ENCODE data around the gene ANKRD23. TPM values are rescaled to one million over a fixed set of nuclear protein-coding genes. Genes with fewer than 3 reads are reported as not detected.

The ANKRD23 gene
- total RNA-seq, 3 donors from 2014 or later = 3.2 to 5.1 (median 4.9) TPM

DNA sequence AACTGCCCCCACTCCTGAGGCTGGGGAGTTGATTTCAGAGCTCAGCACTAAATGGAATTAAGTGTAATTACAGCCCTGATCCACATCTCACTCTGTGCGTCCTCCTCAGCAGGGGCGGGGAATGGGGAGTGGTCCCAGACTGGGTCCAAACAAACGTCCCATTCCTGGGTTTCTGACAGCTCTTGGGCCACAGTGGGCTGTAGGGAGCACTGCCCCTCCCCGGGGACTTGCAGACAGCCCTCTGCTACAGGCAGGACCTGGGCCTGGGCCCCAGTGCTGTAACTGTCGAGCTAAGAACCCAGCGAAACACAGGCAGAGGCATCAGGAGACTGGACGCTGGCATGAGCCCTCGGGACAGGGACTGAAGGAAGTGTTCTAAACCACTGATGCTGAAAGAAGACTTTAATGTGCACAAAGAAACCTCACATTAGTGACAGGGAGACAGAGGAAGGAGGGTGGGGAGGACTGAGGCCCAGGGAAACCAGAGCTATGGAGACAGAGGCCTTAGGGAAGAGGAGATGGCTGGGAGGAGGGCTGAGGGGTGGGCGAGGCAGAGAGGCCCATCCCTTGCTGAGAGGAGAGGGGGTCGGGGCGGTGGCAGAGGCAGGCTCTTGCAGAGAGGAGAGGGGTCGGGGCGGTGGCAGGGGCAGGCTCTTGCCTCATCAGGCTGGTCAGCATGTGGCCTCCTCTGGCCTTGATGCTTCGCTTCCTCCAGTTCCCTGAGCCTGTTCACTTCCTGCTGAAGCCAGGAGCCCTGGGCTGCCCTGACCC lies 31.9 kb upstream of the ANKRD23 start:
- H3K4me1 ChIP-seq (ENCODE audit: low read depth) = peaks cover 5% of the 10 kb centered on the region

GRCh38 chr2:96874198-96874831 lies 30.5 kb upstream of the ANKRD23 start:
- intact Hi-C loops (cut with DNase I, micrococcal nuclease) = loop anchor here in 1 of 2 donors (5.0 kb wide), 1 partner anchor 33 kb away; no protein-coding TSS in a partner anchor
- no peaks in the 10 kb centered on the region for H3K36me3 ChIP-seq (ENCODE audit: low read depth)
- ATAC-seq (no peak), DNase-seq (no peak)
- H3K9me3 ChIP-seq = no peaks in the 10 kb centered on the region
- H3K4me3 ChIP-seq = no peak overlapping the region
- TF ChIP-seq, protein P1, sequence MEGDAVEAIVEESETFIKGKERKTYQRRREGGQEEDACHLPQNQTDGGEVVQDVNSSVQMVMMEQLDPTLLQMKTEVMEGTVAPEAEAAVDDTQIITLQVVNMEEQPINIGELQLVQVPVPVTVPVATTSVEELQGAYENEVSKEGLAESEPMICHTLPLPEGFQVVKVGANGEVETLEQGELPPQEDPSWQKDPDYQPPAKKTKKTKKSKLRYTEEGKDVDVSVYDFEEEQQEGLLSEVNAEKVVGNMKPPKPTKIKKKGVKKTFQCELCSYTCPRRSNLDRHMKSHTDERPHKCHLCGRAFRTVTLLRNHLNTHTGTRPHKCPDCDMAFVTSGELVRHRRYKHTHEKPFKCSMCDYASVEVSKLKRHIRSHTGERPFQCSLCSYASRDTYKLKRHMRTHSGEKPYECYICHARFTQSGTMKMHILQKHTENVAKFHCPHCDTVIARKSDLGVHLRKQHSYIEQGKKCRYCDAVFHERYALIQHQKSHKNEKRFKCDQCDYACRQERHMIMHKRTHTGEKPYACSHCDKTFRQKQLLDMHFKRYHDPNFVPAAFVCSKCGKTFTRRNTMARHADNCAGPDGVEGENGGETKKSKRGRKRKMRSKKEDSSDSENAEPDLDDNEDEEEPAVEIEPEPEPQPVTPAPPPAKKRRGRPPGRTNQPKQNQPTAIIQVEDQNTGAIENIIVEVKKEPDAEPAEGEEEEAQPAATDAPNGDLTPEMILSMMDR (IDR thresholded peaks at IDR 0.05) = no peak
- H3K4me1 ChIP-seq (ENCODE audit: low read depth) = peaks cover 9% of the 10 kb centered on the region

More for the DNA sequence above, 31.9 kb upstream of the ANKRD23 start:
- intact Hi-C loops (cut with DNase I, micrococcal nuclease) = no loop called here
- H3K9me3 ChIP-seq = no peaks in the 10 kb centered on the region
- no peak for ATAC-seq
- DNase-seq = no peak
- H3K4me3 ChIP-seq = no peak overlapping the region
- TF ChIP-seq, protein P1 (IDR thresholded peaks at IDR 0.05) = no peak
- H3K36me3 ChIP-seq (ENCODE audit: low read depth) = no peaks in the 10 kb centered on the region

- H3K4me3 ChIP-seq = no peak overlapping the region
- H3K9me3 ChIP-seq = no peaks in the 10 kb centered on the region
- peaks cover 12% of the 10 kb centered on the region for H3K4me1 ChIP-seq (ENCODE audit: low read depth)
- intact Hi-C loops (cut with DNase I, micrococcal nuclease) = loop anchor here in 1 of 2 donors (5.0 kb wide), 1 partner anchor 34 kb away; no protein-coding TSS in a partner anchor
- ATAC-seq = no peak
- TF ChIP-seq, protein P1 (IDR thresholded peaks at IDR 0.05) = no peak
- no peaks in the 10 kb centered on the region for H3K36me3 ChIP-seq (ENCODE audit: low read depth)
- DNase-seq = no peak
Measured at GRCh38 chr2:96873651-96874096, 29.9 kb upstream of the ANKRD23 start.

DNA sequence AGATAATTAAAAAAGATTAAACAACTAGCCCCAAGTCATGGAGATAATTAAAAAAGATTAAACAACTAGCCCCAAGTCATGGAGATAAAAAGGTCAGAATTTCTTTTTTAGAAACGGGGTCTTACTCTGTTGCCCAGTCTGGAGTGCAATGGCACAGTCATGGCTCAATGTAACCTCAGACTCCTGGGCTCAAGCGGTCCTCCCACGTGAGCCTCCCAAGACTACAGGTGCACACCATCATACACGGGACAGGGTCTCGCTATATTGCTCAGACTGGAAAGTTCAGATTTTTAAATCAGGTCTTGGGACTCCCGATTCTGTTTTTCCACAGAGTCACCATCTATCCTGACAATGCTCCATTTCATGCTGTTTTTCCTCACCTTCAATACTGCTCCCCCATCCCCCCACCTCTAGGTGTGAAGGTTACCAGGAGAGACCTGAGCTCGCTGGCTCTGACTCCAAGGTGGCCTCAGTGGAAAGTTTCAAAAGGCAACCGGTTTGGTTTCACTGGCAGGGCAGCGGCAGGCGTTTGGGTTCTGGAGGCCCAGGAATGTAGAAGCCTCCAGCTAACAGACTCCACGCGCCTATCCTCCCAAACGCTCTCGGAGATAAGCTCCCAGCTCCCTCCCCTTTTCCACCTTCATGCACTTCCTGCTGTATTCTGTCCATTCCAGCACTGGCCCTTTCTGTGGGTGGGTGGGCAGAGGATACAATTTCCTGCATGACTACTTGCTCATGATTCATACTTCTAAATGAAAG lies 28.9 kb upstream of the ANKRD23 start:
- intact Hi-C loops (cut with DNase I, micrococcal nuclease) = loop anchor here in 1 of 2 donors (5.0 kb wide), 1 partner anchor 35 kb away; no protein-coding TSS in a partner anchor
- Histone ChIP-seq H3K4me1 (ENCODE audit: low read depth) (peaks cover 14% of the 10 kb centered on the region), H3K36me3 (ENCODE audit: low read depth) (no peaks in the 10 kb centered on the region), H3K4me3 (no peak overlapping the region), H3K9me3 (no peaks in the 10 kb centered on the region)
- ATAC-seq (no peak), DNase-seq (no peak)
- TF ChIP-seq, protein P1 (IDR thresholded peaks at IDR 0.05) = no peak

DNA sequence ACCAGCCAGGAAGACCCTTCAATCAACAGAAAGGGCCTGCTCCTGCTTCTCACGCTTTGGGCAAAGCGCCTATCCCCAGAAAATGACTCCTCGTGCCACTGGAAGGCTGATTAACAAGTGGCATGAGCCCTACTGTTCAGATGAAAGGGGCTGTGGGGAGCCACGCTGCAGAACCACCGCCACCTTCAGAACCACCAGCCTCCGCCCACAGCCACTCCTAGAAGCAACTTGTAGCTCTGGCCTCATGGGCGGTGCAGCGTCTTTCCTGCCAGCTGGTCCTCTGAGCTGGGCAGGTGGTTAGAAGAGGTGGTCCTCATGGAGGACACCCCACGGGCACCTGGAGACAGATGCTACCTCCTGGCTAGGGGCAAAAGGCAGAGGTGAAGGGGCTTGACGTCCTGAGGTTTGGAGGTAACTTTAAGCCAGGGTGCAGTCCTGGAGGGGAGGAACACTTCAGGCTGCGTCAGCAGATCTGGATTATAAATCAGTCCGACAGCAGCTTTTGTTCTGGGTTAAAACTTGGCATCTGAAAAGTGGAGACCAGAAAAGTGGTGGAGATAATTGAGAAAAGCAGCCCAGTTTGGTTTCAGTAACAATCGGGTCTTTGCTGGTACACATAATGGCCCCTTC lies 26.9 kb upstream of the ANKRD23 start:
- intact Hi-C loops (cut with DNase I, micrococcal nuclease) = loop anchor here in 1 of 2 donors (5.0 kb wide), 1 partner anchor 37 kb away; no protein-coding TSS in a partner anchor
- Histone ChIP-seq H3K4me1 (ENCODE audit: low read depth) (peaks cover 30% of the 10 kb centered on the region), H3K36me3 (ENCODE audit: low read depth) (no peaks in the 10 kb centered on the region), H3K9me3 (no peaks in the 10 kb centered on the region), H3K4me3 (no peak overlapping the region)
- TF ChIP-seq, protein P1 (IDR thresholded peaks at IDR 0.05) = no peak
- ATAC-seq (peak; percentile 44), DNase-seq (peak; percentile 74 to 79 (median 76))
